GM18517 (cell line): ENCODE data around the gene IL26.

ENCODE experiments used
- ATAC-seq: cut with Tn5 transposase; IDR thresholded peaks from one replicate; pipeline ENCODE4 v1.9.1; 2021; ENCODE audit warnings: mild to moderate bottlenecking, moderate library complexity; ENCODE audit not compliant: unreplicated experiment

Gene IL26

DNA sequence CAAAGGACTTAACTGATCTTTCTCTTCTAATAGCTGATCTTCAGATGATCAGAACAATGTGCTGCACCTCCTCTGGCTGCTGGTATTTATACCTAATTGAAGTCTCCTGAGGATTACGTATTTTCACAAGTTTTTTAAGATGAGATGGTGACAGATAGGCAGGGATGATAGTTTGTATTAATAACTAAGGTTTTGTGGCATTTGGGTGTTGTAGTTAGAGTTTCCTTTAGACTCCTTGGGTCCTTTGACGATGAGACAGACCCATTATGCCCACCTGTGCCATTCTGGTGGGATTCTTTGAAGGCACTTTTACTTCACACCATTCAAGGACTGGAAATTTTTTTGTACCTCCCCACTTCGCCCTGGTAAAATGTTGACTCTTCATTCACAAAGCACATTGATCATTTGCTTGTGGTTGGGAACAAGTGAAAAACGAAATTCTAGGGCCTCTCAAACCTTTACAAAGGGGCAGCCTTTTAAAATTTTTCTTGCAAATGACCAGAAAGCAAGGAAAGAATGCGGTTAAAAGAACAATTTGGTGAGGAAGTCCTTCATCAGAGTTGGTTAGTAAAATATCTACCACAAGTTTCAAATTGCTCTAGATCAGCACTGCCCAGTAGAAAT is 65.8 kb downstream of the IL26 start, which contains the start of gene IFNG:
Gene IFNG (minus strand): TSS at position 60 of the 624 bp plus-strand sequence. CDS start 125 bp downstream, outside the sequence.
- ATAC-seq, result no peak

- no peak for ATAC-seq
Measured at GRCh38 chr12:68158432-68158831, 67.2 kb downstream of the IL26 start.

GRCh38 chr12:68157380-68157779 is 68.2 kb downstream of the IL26 start:
- ATAC-seq, result no peak

- no peak for ATAC-seq
Measured at GRCh38 chr12:68156636-68157035, 69.0 kb downstream of the IL26 start.

GRCh38 chr12:68154779-68155178 is 70.8 kb downstream of the IL26 start:
- ATAC-seq, result no peak
